IMR-90 (cell line): ENCODE measurements around the gene MMP12. TPM values are rescaled to one million over a fixed set of nuclear protein-coding genes. Genes with fewer than 3 reads are reported as not detected.

ENCODE experiments used
- ATAC-seq: fragments of 200-7000 bp; cut with Tn5 transposase; 2 replicates; pipeline ENCODE4 v1.9.1; 2020; ENCODE audit warnings: low read depth, mild to moderate bottlenecking, moderate library complexity
- BruUV-seq: library from RNA; stranded (reverse); fragments of 400-500 nt; replicated peaks from 2 replicates; lab custom pipeline; 2021; lab: Mats Ljungman, UMichigan
- CTCF ChIA-PET: fragments of 300-600 bp; formaldehyde crosslinking; extraction: SDS; loops from one replicate; lab custom pipeline; 2021; ENCODE audit warnings: antibody characterized with exemption; lab: Yijun Ruan, JAX
- POLR2A ChIA-PET: fragments of 300-600 bp; sonication (Branson Sonifier 250); formaldehyde crosslinking; loops from one replicate; lab custom pipeline; 2022; ENCODE audit warnings: antibody characterized with exemption; ENCODE audit not compliant: unreplicated experiment; lab: Charles Lee
- DNase-seq: peaks from one replicate; pipeline ENCODE4 v3.0.0; 2013
- H2AFZ ChIP-seq: replicated peaks from 2 replicates; pipeline ENCODE3; 2013; ENCODE audit warnings: low read length, mild to moderate bottlenecking; ENCODE audit not compliant: poor library complexity
- H2AK5ac ChIP-seq: 2 replicates; pipeline ENCODE4 v1.6.1; 2013; ENCODE audit warnings: low read depth, low read length, inconsistent platforms
- H2AK9ac ChIP-seq: replicated peaks from 2 replicates; pipeline ENCODE3; 2013; ENCODE audit warnings: mild to moderate bottlenecking, low read depth, low read length, moderate library complexity; ENCODE audit not compliant: poor library complexity
- H2BK120ac ChIP-seq: 2 replicates; pipeline ENCODE4 v1.6.1; 2013; ENCODE audit warnings: low read depth, low read length, inconsistent platforms
- H2BK15ac ChIP-seq: 3 replicates; pipeline ENCODE4 v1.6.1; 2013; ENCODE audit warnings: low read depth, low read length, inconsistent platforms
- H2BK20ac ChIP-seq: 2 replicates; pipeline ENCODE4 v1.6.1; 2013; ENCODE audit warnings: low read depth, mild to moderate bottlenecking, inconsistent platforms, low read length, moderate library complexity
- H2BK5ac ChIP-seq: 2 replicates; pipeline ENCODE4 v1.6.1; 2013; ENCODE audit warnings: mild to moderate bottlenecking, low read depth, low read length, inconsistent platforms; ENCODE audit not compliant: poor library complexity, severe bottlenecking
- H3K14ac ChIP-seq: replicated peaks from 2 replicates; pipeline ENCODE4 v1.6.1; 2013; ENCODE audit warnings: low read depth, low read length, inconsistent platforms
- H3K18ac ChIP-seq: 2 replicates; pipeline ENCODE4 v1.6.1; 2013; ENCODE audit warnings: low read depth, low read length, control low read depth
- H3K23ac ChIP-seq: 2 replicates; pipeline ENCODE4 v1.6.1; 2013; ENCODE audit warnings: low read depth, low read length, inconsistent platforms
- H3K27ac ChIP-seq: 2 replicates; pipeline ENCODE4 v1.5.1; 2013; ENCODE audit warnings: mild to moderate bottlenecking, control low read depth, low read length; ENCODE audit not compliant: insufficient read depth
- H3K27me3 ChIP-seq: 2 replicates; pipeline ENCODE4 v1.6.1; 2013; ENCODE audit warnings: low read length; ENCODE audit not compliant: control insufficient read depth, insufficient read depth
- H3K36me3 ChIP-seq: 2 replicates; pipeline ENCODE4 v1.6.1; 2013; ENCODE audit warnings: low read length, mixed read lengths; ENCODE audit not compliant: control insufficient read depth, insufficient read depth
- H3K4ac ChIP-seq: 2 replicates; pipeline ENCODE4 v1.6.1; 2013; ENCODE audit warnings: low read depth, low read length, inconsistent platforms
- H3K4me1 ChIP-seq: 2 replicates; pipeline ENCODE4 v1.6.1; 2013; ENCODE audit warnings: low read length, mixed read lengths; ENCODE audit not compliant: control insufficient read depth, insufficient read depth
- H3K4me2 ChIP-seq: 2 replicates; pipeline ENCODE4 v1.6.1; 2013; ENCODE audit warnings: low read depth, mild to moderate bottlenecking, control low read depth, low read length, moderate library complexity
- H3K4me3 ChIP-seq: 2 replicates; pipeline ENCODE4 v1.5.1; 2013; ENCODE audit warnings: low read depth, mild to moderate bottlenecking, control low read depth, low read length, moderate library complexity; ENCODE audit not compliant: insufficient read depth
- H3K56ac ChIP-seq: 2 replicates; pipeline ENCODE4 v1.6.1; 2013; ENCODE audit warnings: low read length, inconsistent platforms; ENCODE audit not compliant: insufficient read depth; ENCODE audit errors: extremely low read depth
- H3K79me1 ChIP-seq, 2 experiments: 2 replicates each; pipeline ENCODE4 v1.6.1; 2013; ENCODE audit warnings: low read length in 2 of 2, inconsistent platforms in 1 of 2, low read depth in 1 of 2
- H3K9ac ChIP-seq: 2 replicates; pipeline ENCODE4 v1.6.1; 2013; ENCODE audit warnings: low read depth, low read length, control low read depth
- H3K9me1 ChIP-seq: 2 replicates; pipeline ENCODE4 v1.6.1; 2013; ENCODE audit warnings: low read length, inconsistent platforms; ENCODE audit not compliant: insufficient read depth
- H3K9me3 ChIP-seq: 2 replicates; pipeline ENCODE4 v1.6.1; 2013; ENCODE audit warnings: low read length; ENCODE audit not compliant: control insufficient read depth, insufficient read depth
- H4K20me1 ChIP-seq: 2 replicates; pipeline ENCODE4 v1.6.1; 2013; ENCODE audit warnings: low read length, inconsistent platforms; ENCODE audit not compliant: insufficient read depth
- H4K5ac ChIP-seq: 2 replicates; pipeline ENCODE4 v1.6.1; 2013; ENCODE audit warnings: mild to moderate bottlenecking, low read depth, low read length, control low read depth
- H4K8ac ChIP-seq, 2 experiments: 2 replicates each; pipeline ENCODE4 v1.6.1; 2013; ENCODE audit warnings: low read depth in 2 of 2, low read length in 2 of 2, control low read depth in 1 of 2, inconsistent platforms in 1 of 2
- H4K91ac ChIP-seq: 2 replicates; pipeline ENCODE4 v1.6.1; 2013; ENCODE audit warnings: low read depth, low read length, inconsistent platforms; ENCODE audit not compliant: insufficient read depth
- BHLHE40 ChIP-seq: fragments of 150-350 bp; IDR thresholded peaks from 2 replicates; pipeline ENCODE4 v1.6.1; 2016; ENCODE audit warnings: mild to moderate bottlenecking, low read depth, low read length
- CHD1 ChIP-seq: IDR thresholded peaks from 2 replicates; pipeline ENCODE4 v1.6.1; 2012; ENCODE audit warnings: low read depth, low read length, improper control_type of control experiment
- CTCF ChIP-seq: conservative IDR thresholded peaks from 2 replicates; pipeline ENCODE4 v1.5.1; 2012; ENCODE audit warnings: mild to moderate bottlenecking, low read depth, low read length, improper control_type of control experiment
- ELK1 ChIP-seq: fragments of 150-350 bp; IDR thresholded peaks from 2 replicates; pipeline ENCODE4 v1.6.1; 2016; ENCODE audit warnings: low read depth, mild to moderate bottlenecking, low read length, moderate library complexity, borderline replicate concordance
- MAFK ChIP-seq: IDR thresholded peaks from 2 replicates; pipeline ENCODE4 v1.6.1; 2012; ENCODE audit warnings: low read depth, low read length, improper control_type of control experiment
- NFE2L2 ChIP-seq: fragments of 150-350 bp; IDR thresholded peaks from 2 replicates; pipeline ENCODE4 v1.6.1; 2016; ENCODE audit warnings: low read depth, mild to moderate bottlenecking, low read length
- POLR2A ChIP-seq: IDR thresholded peaks from 2 replicates; pipeline ENCODE4 v1.6.1; 2012; ENCODE audit warnings: mild to moderate bottlenecking, low read depth, low read length
- RCOR1 ChIP-seq: IDR thresholded peaks from 2 replicates; pipeline ENCODE4 v1.6.1; 2012; ENCODE audit warnings: mild to moderate bottlenecking, low read length, improper control_type of control experiment; ENCODE audit not compliant: insufficient replicate concordance
- RFX5 ChIP-seq: IDR thresholded peaks from 2 replicates; pipeline ENCODE4 v1.8.0; 2012; ENCODE audit warnings: low read depth, mild to moderate bottlenecking, low read length, moderate library complexity
- SMC3 ChIP-seq: fragments of 150-350 bp; IDR thresholded peaks from 2 replicates; pipeline ENCODE4 v1.6.1; 2016; ENCODE audit warnings: low read depth, mild to moderate bottlenecking, antibody characterized with exemption, low read length, moderate library complexity
- USF2 ChIP-seq: fragments of 150-350 bp; IDR thresholded peaks from 2 replicates; pipeline ENCODE4 v1.6.1; 2017; ENCODE audit warnings: mild to moderate bottlenecking, antibody characterized with exemption, low read length, low read depth
- WGBS, 2 experiments: methylation state at CpG; one replicate each; pipeline versions ENCODE4 v1.1.5 to v1.1.7; 2013; ENCODE audit warnings: missing lambda C conversion rate in 2 of 2; ENCODE audit not compliant: insufficient read length in 1 of 2; ENCODE audit errors: extremely low coverage in 2 of 2; 5-methylcytosine and 5-hydroxymethylcytosine counted together
- dilution Hi-C: fragments of 300-500 bp; cut with HindIII; formaldehyde crosslinking; loops from one replicate; pipeline ENCODE4 v1.14.3; 2018; ENCODE audit warnings: low sequenced_read_pairs; ENCODE audit not compliant: unreplicated experiment
- in situ Hi-C: fragments of 300-500 bp; cut with MboI; formaldehyde crosslinking; loops from 3 replicates; pipeline ENCODE4 v1.14.3; 2019; ENCODE audit warnings: low sequenced_read_pairs, inconsistent platforms, mixed read lengths
- intact Hi-C: fragments of 100-400 bp; cut with micrococcal nuclease; formaldehyde crosslinking; loops from 2 replicates; pipeline ENCODE4 v1.10.0; 2022
- polyA plus RNA-seq, 3 experiments: library from polyadenylated mRNA; depleted of rRNA; stranded (reverse); fragments of >200 nt; gene quantifications; 2 replicates each; pipeline ENCODE4 v1.2.3, GENCODE V29; 2012; ENCODE audit warnings: low replicate concordance in 1 of 3
- total RNA-seq: library from RNA; depleted of rRNA; stranded (reverse); fragments of >200 nt; gene quantifications from 2 replicates; pipeline ENCODE4 v1.2.3, GENCODE V29; 2012

MMP12 gene
- total and polyA plus RNA-seq, 2 of the 4 experiments (the other 2 are of a cell fraction), result not detected

GRCh38 chr11:102829316-102830000 is 45.3 kb downstream of the MMP12 start:
- Histone ChIP-seq H4K91ac (no peak overlapping the region), H3K14ac (no peak overlapping the region), H3K4ac (no peak overlapping the region), H2AK9ac (no peak overlapping the region), H2BK15ac (no peak overlapping the region), H3K4me2 (no peak overlapping the region), H2AK5ac (no peak overlapping the region), H3K23ac (no peak overlapping the region), H3K27me3 (no peaks in the 10 kb centered on the region; the same call in 1 of the 2 replicates), H3K9ac (no peak overlapping the region), H2BK5ac (no peak overlapping the region), H3K79me1 (no peaks in the 10 kb centered on the region), H2BK120ac (no peak overlapping the region), H2AFZ (no peak overlapping the region), H4K8ac (no peak overlapping the region), H3K9me3 (peaks cover 3% of the 10 kb centered on the region; the same call in 1 of the 2 replicates), H3K4me1 (no peaks in the 10 kb centered on the region), H4K5ac (no peak overlapping the region), H3K27ac (no peak overlapping the region), H3K18ac (no peak overlapping the region), H3K9me1 (0 out of 2 replicates have a peak, but pooled peaks cover 2% of the 10 kb centered on the region), H3K36me3 (no peaks in the 10 kb centered on the region), H2BK20ac (no peak overlapping the region), H3K4me3 (no peak overlapping the region), H3K56ac (no peak overlapping the region), H4K20me1 (no peaks in the 10 kb centered on the region)
- ChIA-PET POLR2A (no interaction called here), CTCF (interaction anchor here (0.5 to 0.6 kb wide), 2 partner anchors 15 to 219 kb away, joined by 4 read pairs; no protein-coding TSS in a partner anchor)
- in situ Hi-C loops, result no loop called here
- TF ChIP-seq RFX5 (no peak), MAFK (no peak), USF2 (no peak), NFE2L2 (no peak), SMC3 (no peak), ELK1 (no peak), POLR2A (no peak), CHD1 (no peak), BHLHE40 (no peak), CTCF (no peak), RCOR1 (no peak)
- dilution Hi-C loops, result no loop called here
- no TSS peak for BruUV-seq
- ATAC-seq (no peak), DNase-seq (no peak)
- WGBS, 2 experiments, result 76% methylated on average over 4 of the region's 6 CpGs; no CpG with 5 or more reads in 1 of the 2 experiments
- intact Hi-C loops, result no loop called here
